Measurements from ENCODE around the gene TUBGCP6. TPM values are rescaled to one million over a fixed set of nuclear protein-coding genes. Genes with fewer than 3 reads are reported as not detected.

TUBGCP6 gene
- total and polyA plus RNA-seq, 4 donors, result 23.0 to 68.3 (median 51.0) TPM

GRCh38 chr22:50247748-50248147, 2.9 kb upstream of the TUBGCP6 start:
- no peak overlapping the region for H3K27ac ChIP-seq (ENCODE audit: low read depth, low read length)
- no peaks in the 10 kb centered on the region for H3K9me3 ChIP-seq (ENCODE audit: control insufficient read depth, insufficient read depth, low read length)
- peaks cover 69% of the 10 kb centered on the region for H3K4me1 ChIP-seq (ENCODE audit: control insufficient read depth, insufficient read depth, low read length)
- no peak overlapping the region for H3K4me3 ChIP-seq (ENCODE audit: low read depth, low read length)
- WGBS (ENCODE audit: insufficient coverage), result 37% methylated on average over 16 of the region's 16 CpGs
- peaks cover 61% of the 10 kb centered on the region for H3K36me3 ChIP-seq (ENCODE audit: control insufficient read depth, insufficient read depth, low read length)
- DNase-seq (ENCODE audit: low read depth in 4 of 6, low spot score in 6 of 6), result peak in 1 of 6 donors; percentile 29
- no peaks in the 10 kb centered on the region for H3K27me3 ChIP-seq (ENCODE audit: control insufficient read depth, insufficient read depth, low read length)

- WGBS (ENCODE audit: insufficient coverage), result 88% methylated on average over 17 of the region's 20 CpGs
- no peak overlapping the region for H3K4me3 ChIP-seq (ENCODE audit: low read depth, low read length)
- H3K4me1 ChIP-seq (ENCODE audit: control insufficient read depth, insufficient read depth, low read length), result peaks cover 67% of the 10 kb centered on the region
These were observed 1.7 kb upstream of the TUBGCP6 start for GRCh38 chr22:50246242-50247175.

DNA sequence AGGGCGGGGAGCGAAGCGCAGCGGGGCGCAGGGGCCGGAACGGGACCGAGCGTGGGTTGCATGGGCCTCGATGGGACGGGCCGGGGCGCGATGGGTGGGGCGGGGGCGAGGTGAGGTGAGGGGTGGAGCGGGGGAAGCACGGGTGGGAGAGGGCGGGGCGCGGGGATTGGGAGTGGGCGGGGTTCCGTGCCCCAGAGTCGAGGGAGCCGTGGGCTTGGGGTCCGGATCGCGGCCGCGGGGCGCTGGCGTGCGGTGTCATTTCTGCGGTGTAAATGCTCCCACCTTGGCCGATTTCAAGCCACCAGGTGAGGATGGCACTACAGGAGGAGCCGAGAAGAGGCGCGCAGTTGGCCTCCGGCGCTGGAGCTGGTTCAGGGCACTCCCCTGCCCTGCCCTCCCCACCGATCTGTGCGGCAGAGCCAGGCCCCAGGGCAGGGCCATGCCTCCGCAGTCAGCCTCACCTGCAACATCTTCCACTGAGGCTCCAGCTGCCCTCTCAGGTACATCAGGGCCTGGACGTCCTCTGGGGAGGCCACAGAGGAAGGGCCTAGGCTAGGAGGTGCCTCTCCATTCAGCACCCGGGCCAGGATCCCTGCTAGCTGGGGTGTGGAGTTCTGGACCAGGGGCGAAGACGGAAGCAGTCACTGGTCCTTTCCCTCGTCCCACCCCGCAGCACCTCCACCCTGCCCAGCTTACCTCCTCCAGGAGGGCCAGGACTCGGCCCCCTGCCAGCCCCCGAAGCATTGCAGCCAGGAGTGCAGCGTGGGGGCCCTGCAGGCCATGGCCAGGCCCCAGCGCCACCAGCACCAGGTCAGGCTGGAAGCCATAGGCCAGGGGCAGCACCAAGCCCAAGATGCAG, 620 bp upstream of the TUBGCP6 start:
- peaks cover 69% of the 10 kb centered on the region for H3K4me1 ChIP-seq (ENCODE audit: control insufficient read depth, insufficient read depth, low read length)
- H3K36me3 ChIP-seq (ENCODE audit: control insufficient read depth, insufficient read depth, low read length), result peaks cover 54% of the 10 kb centered on the region
- H3K27ac ChIP-seq (ENCODE audit: low read depth, low read length), result peak overlapping the region; percentile 87
- no peaks in the 10 kb centered on the region for H3K27me3 ChIP-seq (ENCODE audit: control insufficient read depth, insufficient read depth, low read length)
- WGBS (ENCODE audit: insufficient coverage), result 16% methylated on average over 46 of the region's 53 CpGs
- H3K9me3 ChIP-seq (ENCODE audit: control insufficient read depth, insufficient read depth, low read length), result no peaks in the 10 kb centered on the region
- H3K4me3 ChIP-seq (ENCODE audit: low read depth, low read length), result peak overlapping the region; percentile 86
- DNase-seq (ENCODE audit: low read depth in 4 of 6, low spot score in 6 of 6), result no peak

More at GRCh38 chr22:50246242-50247175, 1.7 kb upstream of the TUBGCP6 start:
- peaks cover 50% of the 10 kb centered on the region for H3K36me3 ChIP-seq (ENCODE audit: control insufficient read depth, insufficient read depth, low read length)
- DNase-seq (ENCODE audit: low read depth in 4 of 6, low spot score in 6 of 6), result no peak
- no peak overlapping the region for H3K27ac ChIP-seq (ENCODE audit: low read depth, low read length)
- no peaks in the 10 kb centered on the region for H3K27me3 ChIP-seq (ENCODE audit: control insufficient read depth, insufficient read depth, low read length)
- H3K9me3 ChIP-seq (ENCODE audit: control insufficient read depth, insufficient read depth, low read length), result no peaks in the 10 kb centered on the region

- Histone ChIP-seq H3K27me3 (ENCODE audit: control insufficient read depth, insufficient read depth, low read length) (no peaks in the 10 kb centered on the region), H3K4me1 (ENCODE audit: control insufficient read depth, insufficient read depth, low read length) (peaks cover 59% of the 10 kb centered on the region), H3K36me3 (ENCODE audit: control insufficient read depth, insufficient read depth, low read length) (peaks cover 55% of the 10 kb centered on the region), H3K4me3 (ENCODE audit: low read depth, low read length) (peak overlapping the region; percentile 86), H3K9me3 (ENCODE audit: control insufficient read depth, insufficient read depth, low read length) (no peaks in the 10 kb centered on the region), H3K27ac (ENCODE audit: low read depth, low read length) (peak overlapping the region; percentile 87)
- WGBS (ENCODE audit: insufficient coverage), result 38% methylated on average over 22 of the region's 27 CpGs
- DNase-seq (ENCODE audit: low read depth in 4 of 6, low spot score in 6 of 6), result no peak
These were observed 971 bp downstream of the TUBGCP6 start for GRCh38 chr22:50243685-50244419.

DNA sequence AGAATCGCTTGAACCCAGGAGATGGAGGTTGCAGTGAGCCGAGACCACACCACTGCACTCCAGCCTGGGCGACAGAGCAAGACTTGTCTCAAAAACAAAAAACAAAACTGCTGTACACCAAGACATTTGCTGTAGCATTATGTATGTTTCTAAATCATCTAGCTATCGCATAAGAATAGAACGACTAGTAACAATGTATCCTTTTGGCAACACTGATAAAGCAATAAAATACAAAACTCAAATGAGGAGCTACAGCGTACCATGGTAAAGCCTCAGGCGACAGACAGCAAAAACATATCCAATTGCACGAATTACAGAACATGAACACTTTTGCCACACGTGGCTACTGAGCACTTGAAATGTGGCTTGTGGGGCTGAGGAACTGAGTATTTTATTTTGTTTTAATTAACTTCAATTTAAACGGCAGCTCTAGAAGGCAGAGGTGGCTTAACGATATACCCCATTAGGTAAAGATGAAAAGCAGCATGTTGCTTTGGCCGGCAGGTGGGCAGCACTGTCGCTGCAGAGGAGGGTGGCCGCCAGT, 2.3 kb downstream of the TUBGCP6 start:
- Histone ChIP-seq H3K4me3 (ENCODE audit: low read depth, low read length) (peak overlapping the region; percentile 9), H3K4me1 (ENCODE audit: control insufficient read depth, insufficient read depth, low read length) (peaks cover 47% of the 10 kb centered on the region), H3K36me3 (ENCODE audit: control insufficient read depth, insufficient read depth, low read length) (peaks cover 53% of the 10 kb centered on the region), H3K9me3 (ENCODE audit: control insufficient read depth, insufficient read depth, low read length) (no peaks in the 10 kb centered on the region), H3K27me3 (ENCODE audit: control insufficient read depth, insufficient read depth, low read length) (no peaks in the 10 kb centered on the region), H3K27ac (ENCODE audit: low read depth, low read length) (no peak overlapping the region)
- WGBS (ENCODE audit: insufficient coverage), result 47% methylated on average over 4 of the region's 14 CpGs
- DNase-seq (ENCODE audit: low read depth in 4 of 6, low spot score in 6 of 6), result no peak

- WGBS (ENCODE audit: insufficient coverage), result 87% methylated on average over 7 of the region's 9 CpGs
- Histone ChIP-seq H3K27ac (ENCODE audit: low read depth, low read length) (no peak overlapping the region), H3K27me3 (ENCODE audit: control insufficient read depth, insufficient read depth, low read length) (no peaks in the 10 kb centered on the region), H3K4me3 (ENCODE audit: low read depth, low read length) (no peak overlapping the region), H3K36me3 (ENCODE audit: control insufficient read depth, insufficient read depth, low read length) (peaks cover 60% of the 10 kb centered on the region), H3K4me1 (ENCODE audit: control insufficient read depth, insufficient read depth, low read length) (peaks cover 31% of the 10 kb centered on the region), H3K9me3 (ENCODE audit: control insufficient read depth, insufficient read depth, low read length) (no peaks in the 10 kb centered on the region)
- no peak for DNase-seq (ENCODE audit: low read depth in 4 of 6, low spot score in 6 of 6)
These were observed 6.1 kb downstream of the TUBGCP6 start for GRCh38 chr22:50238755-50239154.

GRCh38 chr22:50236731-50237409, 8.0 kb downstream of the TUBGCP6 start:
- DNase-seq (ENCODE audit: low read depth in 4 of 6, low spot score in 6 of 6), result no peak
- Histone ChIP-seq H3K4me1 (ENCODE audit: control insufficient read depth, insufficient read depth, low read length) (peaks cover 14% of the 10 kb centered on the region), H3K27ac (ENCODE audit: low read depth, low read length) (no peak overlapping the region), H3K27me3 (ENCODE audit: control insufficient read depth, insufficient read depth, low read length) (no peaks in the 10 kb centered on the region), H3K4me3 (ENCODE audit: low read depth, low read length) (no peak overlapping the region), H3K36me3 (ENCODE audit: control insufficient read depth, insufficient read depth, low read length) (peaks cover 79% of the 10 kb centered on the region), H3K9me3 (ENCODE audit: control insufficient read depth, insufficient read depth, low read length) (no peaks in the 10 kb centered on the region)
- WGBS (ENCODE audit: insufficient coverage), result 64% methylated on average over 10 of the region's 11 CpGs

- Histone ChIP-seq H3K4me3 (ENCODE audit: low read depth, low read length) (no peak overlapping the region), H3K4me1 (ENCODE audit: control insufficient read depth, insufficient read depth, low read length) (no peaks in the 10 kb centered on the region), H3K9me3 (ENCODE audit: control insufficient read depth, insufficient read depth, low read length) (no peaks in the 10 kb centered on the region), H3K27ac (ENCODE audit: low read depth, low read length) (no peak overlapping the region), H3K27me3 (ENCODE audit: control insufficient read depth, insufficient read depth, low read length) (no peaks in the 10 kb centered on the region), H3K36me3 (ENCODE audit: control insufficient read depth, insufficient read depth, low read length) (peaks cover 88% of the 10 kb centered on the region)
- WGBS (ENCODE audit: insufficient coverage), result 95% methylated on average over 18 of the region's 18 CpGs
- no peak for DNase-seq (ENCODE audit: low read depth in 4 of 6, low spot score in 6 of 6)
These were observed 11.6 kb downstream of the TUBGCP6 start for GRCh38 chr22:50233223-50233622.
